Tibial artery (tissue), 4 donors: ENCODE results near the gene UPK3B.
"Not testable (repeated sequence)": the region's sequence is repeated elsewhere in the genome, so short reads cannot be mapped to it uniquely, and the experiment has no call there.

Source experiments
- DNase-seq, 2 donors: peaks; one replicate each; pipeline ENCODE4 v3.0.0-alpha.2; 2019
- H3K27ac ChIP-seq, 2 donors: fragments of 200-600 bp; sonication (generic) in 1 of 2; 1 replicate in 1 of 2; 2 replicates in 1 of 2; pipeline ENCODE4 v1.5.1; 2018 to 2019; ENCODE audit warnings: mild to moderate bottlenecking in 1 of 2
- H3K27me3 ChIP-seq, 2 donors: fragments of 200-600 bp; sonication (generic) in 1 of 2; one replicate each; pipeline versions ENCODE4 v1.5.1 to v1.6.0; 2016 to 2019
- H3K36me3 ChIP-seq, 3 donors: fragments of 200-600 bp; sonication (generic) in 2 of 3; one replicate each; pipeline ENCODE4 v1.5.1; 2016 to 2019; ENCODE audit warnings: mild to moderate bottlenecking in 2 of 3
- H3K4me1 ChIP-seq, 4 donors: fragments of 200-600 bp; sonication (generic) in 2 of 4; 1 replicate in 3 of 4; 2 replicates in 1 of 4; pipeline ENCODE4 v1.5.1; 2016 to 2019
- H3K4me3 ChIP-seq, 2 donors: fragments of 200-600 bp; sonication (generic) in 1 of 2; 1 replicate in 1 of 2; 2 replicates in 1 of 2; pipeline ENCODE4 v1.5.1; 2018 to 2019; ENCODE audit warnings: mild to moderate bottlenecking in 2 of 2
- H3K9me3 ChIP-seq, 3 donors: fragments of 200-600 bp; sonication (generic) in 1 of 3; one replicate each; pipeline ENCODE4 v1.5.1; 2016 to 2019
- intact Hi-C: fragments of 100-400 bp; cut with DNase I; formaldehyde crosslinking; loops from one replicate; pipeline ENCODE4 v1.15.0; 2023; ENCODE audit warnings: low total_unique reads

The UPK3B gene

DNA sequence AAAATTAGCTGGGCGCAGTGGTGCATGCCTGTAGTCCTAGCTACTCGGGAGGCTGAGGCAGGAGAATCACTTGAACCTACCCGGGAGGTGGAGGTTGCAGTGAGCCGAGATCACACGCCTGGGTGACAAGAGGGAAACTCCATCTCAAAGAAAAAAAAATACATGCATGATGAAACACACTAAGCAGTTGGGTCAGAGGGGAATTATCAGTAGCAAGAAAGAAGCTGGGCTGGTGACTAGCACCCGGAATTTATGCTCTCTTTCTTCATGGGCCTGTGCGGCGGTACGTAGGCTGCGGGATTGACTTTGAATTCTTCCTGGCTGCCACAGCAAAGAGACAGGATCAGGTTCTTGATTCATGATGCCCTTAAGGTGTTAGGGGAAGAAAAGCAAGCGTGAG is 30.7 kb upstream of the UPK3B start:
- H3K4me3 ChIP-seq, H3K27me3 ChIP-seq, H3K4me1 ChIP-seq, intact Hi-C loops, DNase-seq, H3K9me3 ChIP-seq, H3K27ac ChIP-seq: not testable (repeated sequence)
- H3K36me3 ChIP-seq = peaks cover 7 to 32% (median 30%) of the 10 kb centered on the region in 3 donors

DNA sequence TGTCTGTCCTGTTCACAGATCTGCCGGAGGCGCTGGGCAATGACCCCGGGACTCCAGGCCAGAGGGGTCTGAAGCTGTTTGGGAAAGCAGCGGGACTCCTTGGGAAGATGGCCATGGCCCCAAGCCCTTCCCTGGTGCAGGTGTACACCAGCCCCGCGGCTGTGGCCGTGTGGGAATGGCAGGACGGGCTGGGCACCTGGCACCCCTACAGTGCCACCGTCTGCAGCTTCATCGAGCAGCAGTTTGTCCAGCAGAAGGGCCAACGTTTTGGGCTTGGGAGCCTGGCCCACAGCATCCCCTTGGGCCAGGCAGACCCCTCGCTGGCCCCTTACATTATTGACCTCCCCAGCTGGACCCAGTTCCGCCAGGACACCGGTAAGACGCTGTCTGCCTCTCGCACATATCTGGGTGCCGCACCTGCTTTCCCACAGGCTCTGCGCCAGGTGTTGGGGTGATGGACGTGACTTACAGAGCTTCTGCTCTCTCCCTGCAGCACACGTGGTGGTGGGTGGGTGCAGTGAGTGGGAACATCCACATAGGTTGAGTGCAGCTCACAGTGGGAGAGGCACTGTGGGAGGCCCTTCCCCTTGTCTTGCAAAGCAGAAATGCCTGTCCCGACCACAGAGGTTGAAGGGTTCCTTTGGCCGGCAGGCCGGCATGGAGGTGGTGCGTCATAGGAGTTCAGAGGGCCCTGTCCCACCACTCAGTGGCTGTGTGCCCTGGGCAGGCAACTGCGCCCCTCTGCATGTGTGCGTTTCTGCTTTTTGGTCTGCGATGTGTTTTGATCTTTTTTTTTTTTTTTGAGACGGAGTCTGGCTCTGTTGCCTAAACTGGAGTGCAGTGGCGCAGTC is 29.7 kb upstream of the UPK3B start:
- H3K4me3 ChIP-seq, H3K9me3 ChIP-seq, H3K27me3 ChIP-seq, DNase-seq, H3K4me1 ChIP-seq, H3K27ac ChIP-seq, intact Hi-C loops: not testable (repeated sequence)
- H3K36me3 ChIP-seq = peaks cover 7 to 32% (median 30%) of the 10 kb centered on the region in 3 donors

DNA sequence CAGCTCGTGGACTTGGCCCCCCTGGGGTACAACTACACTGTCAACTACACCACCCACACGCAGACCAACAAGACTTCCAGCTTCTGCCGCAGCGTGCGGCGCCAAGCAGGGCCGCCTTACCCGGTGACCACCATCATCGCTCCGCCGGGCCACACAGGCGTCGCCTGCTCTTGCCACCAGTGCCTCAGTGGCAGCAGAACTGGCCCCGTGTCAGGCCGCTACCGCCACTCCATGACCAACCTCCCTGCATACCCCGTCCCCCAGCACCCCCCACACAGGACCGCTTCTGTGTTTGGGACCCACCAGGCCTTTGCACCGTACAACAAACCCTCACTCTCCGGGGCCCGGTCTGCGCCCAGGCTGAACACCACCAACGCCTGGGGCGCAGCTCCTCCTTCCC is 27.7 kb upstream of the UPK3B start:
- H3K27ac ChIP-seq, H3K27me3 ChIP-seq, H3K9me3 ChIP-seq, H3K4me1 ChIP-seq, intact Hi-C loops, DNase-seq, H3K4me3 ChIP-seq: not testable (repeated sequence)
- H3K36me3 ChIP-seq = peaks cover 7 to 32% (median 30%) of the 10 kb centered on the region in 3 donors

DNA sequence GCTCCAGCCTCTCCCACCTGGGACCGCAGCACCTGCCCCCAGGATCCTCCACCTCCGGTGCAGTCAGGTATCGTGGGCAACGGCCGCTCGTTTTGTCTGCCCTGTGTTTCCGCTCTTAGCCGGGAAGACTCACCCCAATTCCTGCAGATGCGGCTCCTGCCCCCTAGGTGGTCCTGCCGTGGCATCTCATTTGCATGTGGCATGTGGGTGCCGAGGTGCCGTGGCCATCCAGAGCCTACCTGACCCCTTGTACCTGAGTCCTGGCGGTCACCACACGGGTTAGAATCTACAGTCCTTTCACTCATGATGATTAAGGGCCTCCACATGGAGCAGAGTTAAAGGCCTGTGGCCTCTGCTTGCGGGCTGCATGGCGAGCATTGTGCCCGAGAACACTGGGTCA is 27.3 kb upstream of the UPK3B start:
- H3K27ac ChIP-seq, H3K27me3 ChIP-seq, H3K9me3 ChIP-seq, H3K4me1 ChIP-seq, intact Hi-C loops, H3K4me3 ChIP-seq, DNase-seq: not testable (repeated sequence)
- peaks cover 7 to 32% (median 30%) of the 10 kb centered on the region in 3 donors for H3K36me3 ChIP-seq

DNA sequence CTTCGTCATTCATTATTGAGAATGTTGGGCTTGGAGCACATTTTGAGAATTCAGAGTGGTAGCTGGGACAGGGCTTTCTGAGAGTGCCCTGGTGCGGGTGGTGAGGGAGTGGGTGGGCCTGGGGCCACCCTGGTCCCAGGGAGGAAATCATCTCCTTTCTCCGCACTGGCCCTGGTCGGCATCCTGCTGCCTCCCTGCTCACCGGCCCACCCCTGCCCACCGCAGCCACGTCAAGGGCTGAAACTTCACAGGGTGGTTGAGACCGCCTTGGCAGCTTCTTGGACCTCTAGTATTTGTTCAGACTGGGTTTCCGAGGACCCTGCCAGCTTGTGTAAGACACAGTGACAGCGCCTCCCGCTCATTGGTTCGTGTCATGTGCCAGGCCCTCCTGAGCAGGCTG is 25.9 kb upstream of the UPK3B start:
- H3K27ac ChIP-seq, H3K27me3 ChIP-seq, H3K4me1 ChIP-seq, H3K4me3 ChIP-seq, DNase-seq, intact Hi-C loops, H3K9me3 ChIP-seq: not testable (repeated sequence)
- peaks cover 7 to 32% (median 30%) of the 10 kb centered on the region in 3 donors for H3K36me3 ChIP-seq

DNA sequence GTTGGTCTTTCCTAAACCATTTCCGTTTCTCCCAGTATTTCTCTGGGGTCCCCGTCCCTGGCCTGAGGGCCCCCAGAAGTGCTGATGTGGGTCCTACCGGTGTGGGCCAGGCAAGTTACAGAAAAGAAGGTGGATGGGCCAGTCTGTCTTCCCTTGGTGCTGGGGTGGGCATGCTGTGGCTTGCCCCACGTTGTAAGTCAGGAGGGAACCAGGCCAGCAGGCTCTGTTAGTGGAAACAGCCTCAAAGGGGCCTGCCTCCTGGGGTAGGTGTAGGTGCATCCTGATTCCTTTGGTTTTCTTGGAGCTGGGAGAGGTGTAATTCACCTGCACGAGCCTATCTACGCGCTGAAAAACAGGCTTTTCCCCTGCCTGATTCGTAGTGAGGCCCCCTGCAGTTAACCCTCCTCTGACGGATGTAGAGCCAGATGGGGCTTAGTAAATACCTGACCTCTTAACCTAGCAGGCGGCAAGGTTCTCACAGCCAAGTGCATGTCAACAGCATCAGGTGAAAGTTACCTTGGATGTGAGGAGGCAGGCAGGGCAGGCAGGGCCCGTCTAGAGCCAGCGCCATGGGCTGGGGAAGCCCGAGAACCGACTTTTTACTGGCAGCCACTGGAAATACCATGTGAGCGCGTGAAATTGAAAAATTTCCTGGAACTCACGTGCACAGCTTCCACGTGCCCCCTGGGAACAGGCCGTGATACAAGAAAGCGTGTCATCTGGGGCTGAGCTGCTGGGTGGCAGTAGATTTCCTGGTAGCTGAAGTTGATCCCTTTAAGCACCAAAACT is 24.3 kb upstream of the UPK3B start:
- H3K9me3 ChIP-seq, intact Hi-C loops, H3K4me3 ChIP-seq, H3K27me3 ChIP-seq, H3K27ac ChIP-seq, DNase-seq, H3K4me1 ChIP-seq: not testable (repeated sequence)
- peaks cover 7 to 23% (median 23%) of the 10 kb centered on the region in 3 donors for H3K36me3 ChIP-seq

DNA sequence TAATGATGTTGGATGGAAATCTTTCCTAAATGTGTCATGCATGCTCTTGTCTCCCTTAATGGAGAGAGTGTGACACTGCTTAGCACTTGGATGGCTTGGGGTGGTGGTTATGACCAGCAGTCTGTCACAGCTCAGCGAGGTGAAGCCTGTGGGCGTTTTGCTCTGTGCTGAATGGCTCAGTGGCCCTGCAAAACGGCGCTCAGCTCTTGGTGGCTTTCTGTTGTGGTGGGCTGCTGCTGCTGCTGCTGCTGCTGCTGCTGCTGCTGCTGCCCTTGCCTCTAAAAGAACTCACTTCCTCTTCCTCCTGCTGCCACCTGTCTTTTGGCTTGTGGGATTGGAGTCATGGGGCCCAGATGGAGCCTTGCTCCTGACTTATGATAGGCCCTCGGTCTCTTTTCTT is 23.7 kb upstream of the UPK3B start:
- H3K27ac ChIP-seq, H3K27me3 ChIP-seq, DNase-seq, H3K9me3 ChIP-seq, intact Hi-C loops, H3K4me3 ChIP-seq, H3K4me1 ChIP-seq: not testable (repeated sequence)
- peaks cover 7 to 22% (median 21%) of the 10 kb centered on the region in 3 donors for H3K36me3 ChIP-seq

DNA sequence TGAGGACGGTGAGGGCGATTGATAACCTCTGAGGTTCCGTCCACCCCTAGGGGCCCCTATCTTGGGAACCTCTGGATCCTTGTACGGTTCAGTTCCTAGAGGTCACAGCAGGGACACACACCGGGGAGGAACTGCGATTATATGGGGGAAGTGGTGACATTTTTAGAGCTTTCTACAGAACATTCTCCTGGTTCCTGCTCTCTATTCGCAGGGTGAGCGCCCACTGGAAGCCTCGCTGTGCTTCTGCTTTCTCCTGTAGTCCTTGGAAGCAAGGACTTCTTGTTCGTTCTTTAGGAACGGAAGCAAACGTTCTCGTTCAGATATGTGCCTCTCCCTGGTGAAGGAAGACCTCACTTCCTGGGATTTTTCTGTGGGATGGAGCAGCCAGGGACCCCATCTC is 22.4 kb upstream of the UPK3B start:
- H3K4me3 ChIP-seq, DNase-seq, intact Hi-C loops, H3K4me1 ChIP-seq, H3K27me3 ChIP-seq, H3K9me3 ChIP-seq, H3K27ac ChIP-seq: not testable (repeated sequence)
- peaks cover 3 to 11% (median 8%) of the 10 kb centered on the region in 3 donors for H3K36me3 ChIP-seq

DNA sequence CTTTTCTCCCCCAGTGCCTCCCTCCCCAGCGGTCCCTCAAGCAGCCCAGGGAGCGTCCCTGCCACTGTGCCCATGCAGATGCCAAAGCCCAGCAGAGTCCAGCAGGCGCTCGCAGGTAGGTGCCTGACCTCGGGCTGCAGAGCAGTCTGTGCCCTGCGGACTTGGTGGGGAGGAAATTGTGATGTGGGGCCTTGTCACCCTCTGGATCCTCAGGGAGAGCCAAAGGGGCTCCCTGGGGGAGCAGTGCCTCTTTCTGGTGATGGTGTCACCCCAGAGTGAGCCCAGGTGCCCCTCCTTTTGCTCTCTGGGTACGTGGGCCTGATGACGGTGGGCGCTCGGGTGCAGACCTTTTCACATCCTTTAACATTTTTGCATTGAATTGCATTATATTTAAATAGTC is 18.2 kb upstream of the UPK3B start:
- H3K4me3 ChIP-seq, H3K27me3 ChIP-seq, intact Hi-C loops, H3K4me1 ChIP-seq, H3K27ac ChIP-seq, H3K9me3 ChIP-seq, DNase-seq, H3K36me3 ChIP-seq: not testable (repeated sequence)

DNA sequence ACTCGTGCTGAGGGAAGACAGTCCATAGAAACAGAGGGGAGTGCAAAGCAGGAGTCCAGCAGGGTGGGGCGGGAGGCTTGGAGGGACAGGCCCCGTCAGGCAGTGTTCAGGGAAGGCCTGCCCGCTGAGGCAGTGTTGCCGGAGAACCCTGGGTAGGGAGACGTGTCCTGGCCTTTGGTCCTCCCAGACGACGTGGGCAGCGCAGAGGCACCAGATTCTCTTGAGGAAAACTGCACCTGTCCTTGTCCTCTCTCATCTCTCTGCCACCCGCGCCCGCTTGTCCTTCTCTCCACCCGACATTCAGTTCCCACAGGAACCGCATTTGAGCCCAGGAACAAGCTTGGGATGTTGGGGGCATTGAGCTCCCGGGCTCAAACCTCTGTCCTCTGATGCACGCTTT is 14.6 kb upstream of the UPK3B start:
- H3K27me3 ChIP-seq, H3K36me3 ChIP-seq, H3K4me1 ChIP-seq, H3K4me3 ChIP-seq, H3K9me3 ChIP-seq, DNase-seq, H3K27ac ChIP-seq, intact Hi-C loops: not testable (repeated sequence)

DNA sequence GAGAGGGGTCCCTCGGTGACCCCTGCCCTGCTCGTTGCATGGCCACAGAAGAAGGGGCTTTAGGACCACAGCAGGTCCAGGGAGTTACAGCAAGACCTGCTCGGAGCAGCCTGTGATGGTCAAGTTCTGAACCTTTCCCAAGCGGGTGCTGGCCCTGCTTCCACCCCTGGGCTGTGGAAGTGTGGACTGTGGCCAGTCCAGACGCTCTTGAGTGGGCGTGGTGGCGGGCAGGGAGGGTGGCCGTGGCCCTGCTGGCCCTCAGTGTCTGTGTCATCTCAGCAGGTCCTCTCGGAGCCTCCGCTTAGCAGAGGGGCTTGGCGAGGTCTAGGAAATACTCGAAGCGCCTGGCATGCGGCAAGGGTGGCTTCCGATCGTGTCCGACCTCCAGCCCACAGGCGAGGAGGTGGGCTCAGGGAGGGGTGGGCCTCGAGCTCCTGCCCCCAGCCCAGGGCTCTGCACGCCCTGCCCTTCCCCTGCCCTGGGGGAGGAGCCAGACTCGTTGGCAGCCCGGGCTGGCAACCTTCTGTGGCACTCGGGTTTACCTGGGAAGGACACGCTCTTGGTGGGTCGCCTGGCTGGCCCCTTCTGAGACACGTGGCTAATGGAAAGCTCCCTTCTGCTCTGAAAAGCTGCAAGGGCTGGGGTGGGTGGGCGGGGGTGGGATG is 12.3 kb upstream of the UPK3B start:
- intact Hi-C loops, DNase-seq: not testable (repeated sequence)

DNA sequence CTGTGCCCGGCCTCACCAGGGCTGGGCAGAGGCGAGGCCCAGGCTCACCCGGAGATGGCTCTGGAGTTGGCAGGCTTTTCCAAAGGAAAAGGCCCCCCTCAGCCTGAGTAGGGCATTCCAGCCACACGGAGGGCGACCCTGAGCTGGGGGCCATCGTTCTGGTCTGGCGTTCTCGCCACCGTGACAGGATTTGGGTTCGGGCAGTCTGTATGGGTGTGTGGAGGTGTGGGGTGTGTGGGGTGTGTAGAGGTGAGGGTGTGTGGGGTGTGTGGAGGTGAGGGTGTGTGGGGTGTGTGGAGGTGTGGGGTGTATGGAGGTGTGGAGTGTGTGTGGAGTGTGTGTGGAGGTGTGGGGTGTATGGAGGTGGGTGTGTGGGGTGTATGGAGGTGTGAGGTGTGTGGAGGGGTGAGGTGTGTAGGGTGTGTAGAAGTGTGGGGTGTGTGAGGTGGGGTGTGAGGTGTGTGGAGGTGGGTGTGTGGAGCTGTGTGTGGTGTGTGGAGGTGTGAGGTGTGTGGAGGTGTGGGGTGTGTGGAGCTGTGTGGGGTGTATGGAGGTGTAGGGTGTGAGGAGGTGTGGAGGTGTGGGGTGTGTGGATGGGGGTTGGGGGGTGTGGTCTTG is 11.7 kb upstream of the UPK3B start:
- H3K4me1 ChIP-seq, intact Hi-C loops, H3K27ac ChIP-seq, H3K4me3 ChIP-seq, H3K9me3 ChIP-seq, H3K27me3 ChIP-seq, DNase-seq: not testable (repeated sequence)
- peaks cover 0 to 29% (median 16%) of the 10 kb centered on the region in 3 donors for H3K36me3 ChIP-seq

More for the DNA sequence above, 12.3 kb upstream of the UPK3B start:
- H3K27me3 ChIP-seq, H3K4me1 ChIP-seq, H3K9me3 ChIP-seq, H3K4me3 ChIP-seq, H3K27ac ChIP-seq: not testable (repeated sequence)
- H3K36me3 ChIP-seq = peaks cover 0 to 23% (median 12%) of the 10 kb centered on the region in 3 donors

DNA sequence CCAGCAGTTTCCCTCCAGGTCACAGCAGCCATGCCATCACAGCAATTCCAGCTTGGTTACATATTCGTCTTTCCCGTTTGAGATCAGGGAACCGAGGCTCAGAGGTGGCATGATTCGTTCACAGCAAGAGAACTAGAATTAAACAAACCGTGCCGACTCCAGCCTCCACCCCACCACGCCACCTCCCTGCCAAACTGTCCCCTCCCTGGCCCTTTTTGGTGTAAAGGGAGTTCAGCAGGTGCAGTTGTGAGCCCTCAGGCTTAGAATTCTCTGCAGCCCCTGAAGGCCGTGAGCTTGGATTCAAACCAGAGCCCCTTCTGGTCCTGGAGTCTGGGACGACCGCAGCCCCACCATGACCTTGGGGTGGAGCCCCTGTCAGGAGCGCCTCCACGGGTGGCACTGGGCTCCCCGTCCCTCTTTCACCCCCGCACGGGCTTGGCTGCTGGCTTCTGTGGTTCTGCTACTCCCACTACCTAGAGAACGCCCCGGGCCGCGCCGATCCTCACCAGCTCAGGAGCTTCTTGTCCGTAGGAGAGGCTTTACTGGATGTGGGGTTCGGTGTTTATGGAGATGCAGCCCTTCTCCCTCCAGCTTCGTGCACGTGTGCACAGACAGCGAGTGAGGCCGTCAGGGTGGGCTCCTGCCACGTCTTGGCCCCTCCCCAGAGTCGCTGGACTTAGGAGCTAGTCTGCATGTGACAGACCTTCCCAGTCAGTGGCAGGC is 11.0 kb upstream of the UPK3B start:
- H3K9me3 ChIP-seq, H3K4me3 ChIP-seq, DNase-seq, intact Hi-C loops, H3K4me1 ChIP-seq, H3K27ac ChIP-seq, H3K27me3 ChIP-seq: not testable (repeated sequence)
- peaks cover 0 to 29% (median 16%) of the 10 kb centered on the region in 3 donors for H3K36me3 ChIP-seq
